Lower lobe of right lung (tissue), 2 donors: ENCODE results near the gene ZNF804A. TPM values are rescaled to one million over a fixed set of nuclear protein-coding genes. Genes with fewer than 3 reads are reported as not detected.

Experiments
- ATAC-seq, 2 donors: fragments of 200-7000 bp; cut with Tn5 transposase; one replicate each; pipeline ENCODE4 v1.9.1; 2020 to 2022; ENCODE audit warnings: mild to moderate bottlenecking in 2 of 2, moderate library complexity in 2 of 2
- DNase-seq: peaks from one replicate; pipeline ENCODE4 v3.0.0-alpha.2; 2020
- H3K27ac ChIP-seq: fragments of 200-600 bp; one replicate; pipeline ENCODE4 v1.8.0; 2022
- H3K27me3 ChIP-seq: fragments of 200-600 bp; one replicate; pipeline ENCODE4 v1.8.0; 2022; ENCODE audit warnings: low read depth
- H3K36me3 ChIP-seq: fragments of 200-600 bp; one replicate; pipeline ENCODE4 v1.8.0; 2022; ENCODE audit warnings: mild to moderate bottlenecking
- H3K4me1 ChIP-seq: fragments of 200-600 bp; one replicate; pipeline ENCODE4 v1.8.0; 2022
- H3K4me3 ChIP-seq: fragments of 200-600 bp; one replicate; pipeline ENCODE4 v1.8.0; 2022; ENCODE audit warnings: mild to moderate bottlenecking
- H3K9me3 ChIP-seq: fragments of 200-600 bp; one replicate; pipeline ENCODE4 v1.8.0; 2022
- intact Hi-C: fragments of 100-400 bp; cut with DNase I; formaldehyde crosslinking; loops from one replicate; pipeline ENCODE4 v1.11.0; 2022
- total RNA-seq: library from RNA; stranded (reverse); fragmentation: NEBNext Ultra II Directional; extraction: Animal tissue kit (Norgen Biotek cat#: 25700); gene quantifications from one replicate; pipeline ENCODE4 v1.2.1, GENCODE V29; 2021
- TF ChIP-seq, protein P1 (sequence below): fragments of 200-600 bp; IDR thresholded peaks from one replicate; pipeline ENCODE4 v1.8.0; 2022; ENCODE audit warnings: antibody characterized with exemption, mild to moderate bottlenecking
- donor health status: DM: no; HTN: yes; CAD: no; lungs with severe emphysema.

Gene ZNF804A
- total RNA-seq, 1 donor from 2014 or later: 1.3 TPM

DNA sequence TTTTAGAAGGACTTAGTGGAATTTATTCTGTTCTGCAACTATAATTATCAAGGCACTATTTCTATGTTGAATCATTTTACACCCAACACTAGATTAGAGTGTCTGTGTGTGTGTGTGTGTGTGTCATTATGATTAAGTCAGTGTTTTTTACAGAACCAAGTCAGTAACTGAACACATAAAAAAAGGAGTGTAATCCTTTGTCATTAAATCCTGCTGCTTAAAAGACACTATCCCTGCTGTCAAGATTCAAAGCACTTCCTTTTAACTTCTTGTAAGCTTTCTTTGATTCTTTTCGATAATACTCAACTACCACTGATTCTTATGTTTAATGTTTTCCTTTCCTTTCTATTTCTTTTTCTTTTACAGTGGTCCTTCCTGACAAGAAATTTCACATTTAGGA is 306.7 kb downstream of the ZNF804A start:
- H3K27me3 ChIP-seq: no peaks in the 10 kb centered on the region
- DNase-seq: no peak
- no peak overlapping the region for H3K27ac ChIP-seq
- H3K4me1 ChIP-seq: no peaks in the 10 kb centered on the region
- TF ChIP-seq, protein P1, sequence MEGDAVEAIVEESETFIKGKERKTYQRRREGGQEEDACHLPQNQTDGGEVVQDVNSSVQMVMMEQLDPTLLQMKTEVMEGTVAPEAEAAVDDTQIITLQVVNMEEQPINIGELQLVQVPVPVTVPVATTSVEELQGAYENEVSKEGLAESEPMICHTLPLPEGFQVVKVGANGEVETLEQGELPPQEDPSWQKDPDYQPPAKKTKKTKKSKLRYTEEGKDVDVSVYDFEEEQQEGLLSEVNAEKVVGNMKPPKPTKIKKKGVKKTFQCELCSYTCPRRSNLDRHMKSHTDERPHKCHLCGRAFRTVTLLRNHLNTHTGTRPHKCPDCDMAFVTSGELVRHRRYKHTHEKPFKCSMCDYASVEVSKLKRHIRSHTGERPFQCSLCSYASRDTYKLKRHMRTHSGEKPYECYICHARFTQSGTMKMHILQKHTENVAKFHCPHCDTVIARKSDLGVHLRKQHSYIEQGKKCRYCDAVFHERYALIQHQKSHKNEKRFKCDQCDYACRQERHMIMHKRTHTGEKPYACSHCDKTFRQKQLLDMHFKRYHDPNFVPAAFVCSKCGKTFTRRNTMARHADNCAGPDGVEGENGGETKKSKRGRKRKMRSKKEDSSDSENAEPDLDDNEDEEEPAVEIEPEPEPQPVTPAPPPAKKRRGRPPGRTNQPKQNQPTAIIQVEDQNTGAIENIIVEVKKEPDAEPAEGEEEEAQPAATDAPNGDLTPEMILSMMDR: no peak
- no peak for ATAC-seq
- no peaks in the 10 kb centered on the region for H3K9me3 ChIP-seq
- no peak overlapping the region for H3K4me3 ChIP-seq
- H3K36me3 ChIP-seq: no peaks in the 10 kb centered on the region
- intact Hi-C loops: no loop called here

DNA sequence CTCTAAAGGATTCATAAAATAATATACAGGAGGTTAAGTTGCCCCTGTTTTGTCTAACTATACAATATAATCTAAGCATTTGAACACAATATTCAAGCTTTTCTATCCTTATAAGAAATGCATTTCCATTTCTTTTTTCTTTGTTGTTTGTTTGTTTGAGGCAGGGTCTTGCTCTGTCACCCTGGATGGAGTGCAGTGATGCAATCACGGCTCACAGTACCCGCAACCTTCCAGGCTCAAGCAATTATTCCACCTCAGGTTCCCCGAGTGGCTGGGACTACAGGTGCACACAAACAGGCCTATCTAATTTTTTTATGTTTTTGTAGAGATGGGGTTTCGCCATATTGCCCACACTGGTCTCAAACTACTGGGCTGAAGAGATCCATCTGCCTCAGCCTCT is 307.8 kb downstream of the ZNF804A start:
- Histone ChIP-seq H3K9me3 (no peaks in the 10 kb centered on the region), H3K27me3 (no peaks in the 10 kb centered on the region), H3K4me1 (no peaks in the 10 kb centered on the region), H3K4me3 (no peak overlapping the region), H3K36me3 (no peaks in the 10 kb centered on the region), H3K27ac (no peak overlapping the region)
- intact Hi-C loops: no loop called here
- ATAC-seq (no peak), DNase-seq (no peak)
- TF ChIP-seq, protein P1: no peak

DNA sequence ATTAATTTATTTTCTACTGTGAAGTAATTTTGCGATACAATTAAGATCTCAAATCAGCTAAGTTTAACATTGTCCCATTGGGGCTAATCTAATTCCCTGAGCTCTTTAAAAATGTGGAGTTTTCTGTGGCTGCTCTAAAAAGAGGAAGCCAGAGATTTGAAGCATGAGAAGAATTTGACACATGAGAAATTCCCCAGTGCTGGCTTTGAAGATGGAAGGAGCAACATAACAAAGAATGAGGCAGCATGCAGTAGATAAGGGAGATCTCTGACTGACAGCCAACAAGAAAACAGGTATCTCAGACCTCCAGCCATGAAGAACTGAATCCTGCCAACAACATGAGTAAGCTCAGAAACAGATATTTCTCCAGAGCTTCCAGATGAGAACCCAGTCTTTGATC is 308.4 kb downstream of the ZNF804A start:
- TF ChIP-seq, protein P1: no peak
- H3K9me3 ChIP-seq: no peaks in the 10 kb centered on the region
- H3K27me3 ChIP-seq: no peaks in the 10 kb centered on the region
- no peak overlapping the region for H3K4me3 ChIP-seq
- no peak for DNase-seq
- H3K36me3 ChIP-seq: no peaks in the 10 kb centered on the region
- ATAC-seq: no peak
- intact Hi-C loops: no loop called here
- no peaks in the 10 kb centered on the region for H3K4me1 ChIP-seq
- H3K27ac ChIP-seq: no peak overlapping the region

DNA sequence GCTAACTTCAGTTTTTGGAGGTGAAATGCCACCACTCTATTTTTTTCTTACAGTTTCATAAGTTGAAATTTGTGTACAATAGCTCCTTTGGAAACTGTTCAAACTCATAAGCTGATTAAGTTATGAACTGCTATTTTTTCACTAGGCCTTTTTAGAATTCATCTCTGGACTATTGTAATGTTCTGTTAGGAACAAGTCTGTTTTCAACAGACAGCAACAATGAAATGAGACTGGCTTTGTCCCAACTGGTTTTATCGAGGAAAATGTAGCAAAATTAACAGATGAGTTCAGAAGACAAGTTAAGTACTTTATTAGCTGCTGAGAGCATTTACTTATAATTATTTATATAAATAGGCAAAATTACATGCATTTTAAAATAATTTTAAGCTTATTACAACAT is 310.6 kb downstream of the ZNF804A start:
- Histone ChIP-seq H3K4me1 (no peaks in the 10 kb centered on the region), H3K36me3 (no peaks in the 10 kb centered on the region), H3K27ac (no peak overlapping the region), H3K9me3 (no peaks in the 10 kb centered on the region), H3K4me3 (no peak overlapping the region), H3K27me3 (no peaks in the 10 kb centered on the region)
- intact Hi-C loops: no loop called here
- ATAC-seq (no peak), DNase-seq (no peak)
- TF ChIP-seq, protein P1: no peak

DNA sequence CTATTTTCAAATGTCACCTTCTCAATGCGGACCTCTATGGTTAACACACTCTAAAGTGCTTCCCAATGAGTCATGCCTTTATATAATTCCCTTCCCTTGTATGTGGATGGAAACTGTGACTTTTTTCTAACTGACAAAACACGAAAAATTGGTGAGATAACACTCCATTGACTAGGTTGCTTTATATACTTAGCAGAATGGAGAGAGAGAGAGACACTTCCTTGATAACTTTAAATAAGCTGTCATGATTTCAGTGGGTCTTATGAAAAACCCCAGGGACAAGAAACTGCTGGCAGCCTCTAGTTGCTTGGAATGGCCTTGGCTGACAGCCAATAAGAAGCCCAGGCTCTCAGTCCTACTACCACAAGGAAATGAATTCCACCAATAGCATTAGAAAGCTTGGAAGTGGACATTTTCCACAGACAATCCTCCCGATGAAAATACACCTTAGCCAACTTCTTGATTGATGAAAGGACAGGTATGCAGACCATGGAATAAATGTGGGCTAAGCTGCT is 322.2 kb downstream of the ZNF804A start:
- H3K4me1 ChIP-seq: no peaks in the 10 kb centered on the region
- no peaks in the 10 kb centered on the region for H3K9me3 ChIP-seq
- ATAC-seq (no peak), DNase-seq (no peak)
- H3K4me3 ChIP-seq: no peak overlapping the region
- no peak overlapping the region for H3K27ac ChIP-seq
- TF ChIP-seq, protein P1: no peak
- intact Hi-C loops: no loop called here
- no peaks in the 10 kb centered on the region for H3K27me3 ChIP-seq
- no peaks in the 10 kb centered on the region for H3K36me3 ChIP-seq

DNA sequence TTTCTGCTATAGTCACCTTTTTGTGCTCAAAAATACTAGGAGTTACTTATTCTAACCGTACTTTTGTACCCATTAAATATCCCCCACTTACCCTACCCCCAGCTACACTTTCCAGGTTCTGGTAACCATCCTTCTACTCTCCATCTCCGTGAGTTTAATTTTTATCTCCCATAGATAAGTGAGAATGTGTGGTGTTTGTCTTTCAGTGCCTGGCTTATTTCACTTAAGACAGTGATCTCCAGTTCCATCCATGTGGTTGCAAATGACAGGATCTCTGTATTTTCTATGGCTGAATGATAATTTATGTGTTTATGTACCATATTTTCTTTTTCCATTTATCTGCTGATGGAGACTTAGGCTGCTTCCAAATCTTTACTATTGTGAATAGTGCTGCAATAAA is 323.3 kb downstream of the ZNF804A start:
- Histone ChIP-seq H3K9me3 (no peaks in the 10 kb centered on the region), H3K4me1 (no peaks in the 10 kb centered on the region), H3K27ac (no peak overlapping the region), H3K4me3 (no peak overlapping the region), H3K36me3 (no peaks in the 10 kb centered on the region), H3K27me3 (no peaks in the 10 kb centered on the region)
- DNase-seq (no peak), ATAC-seq (no peak)
- TF ChIP-seq, protein P1: no peak
- intact Hi-C loops: no loop called here
